GM21529 (cell line): ENCODE data around the gene EXOC8.

Experiments used
- ATAC-seq: cut with Tn5 transposase; IDR thresholded peaks from one replicate; pipeline ENCODE4 v1.9.1; 2021; ENCODE audit not compliant: unreplicated experiment

The EXOC8 gene, protein sequence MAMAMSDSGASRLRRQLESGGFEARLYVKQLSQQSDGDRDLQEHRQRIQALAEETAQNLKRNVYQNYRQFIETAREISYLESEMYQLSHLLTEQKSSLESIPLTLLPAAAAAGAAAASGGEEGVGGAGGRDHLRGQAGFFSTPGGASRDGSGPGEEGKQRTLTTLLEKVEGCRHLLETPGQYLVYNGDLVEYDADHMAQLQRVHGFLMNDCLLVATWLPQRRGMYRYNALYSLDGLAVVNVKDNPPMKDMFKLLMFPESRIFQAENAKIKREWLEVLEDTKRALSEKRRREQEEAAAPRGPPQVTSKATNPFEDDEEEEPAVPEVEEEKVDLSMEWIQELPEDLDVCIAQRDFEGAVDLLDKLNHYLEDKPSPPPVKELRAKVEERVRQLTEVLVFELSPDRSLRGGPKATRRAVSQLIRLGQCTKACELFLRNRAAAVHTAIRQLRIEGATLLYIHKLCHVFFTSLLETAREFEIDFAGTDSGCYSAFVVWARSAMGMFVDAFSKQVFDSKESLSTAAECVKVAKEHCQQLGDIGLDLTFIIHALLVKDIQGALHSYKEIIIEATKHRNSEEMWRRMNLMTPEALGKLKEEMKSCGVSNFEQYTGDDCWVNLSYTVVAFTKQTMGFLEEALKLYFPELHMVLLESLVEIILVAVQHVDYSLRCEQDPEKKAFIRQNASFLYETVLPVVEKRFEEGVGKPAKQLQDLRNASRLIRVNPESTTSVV

DNA sequence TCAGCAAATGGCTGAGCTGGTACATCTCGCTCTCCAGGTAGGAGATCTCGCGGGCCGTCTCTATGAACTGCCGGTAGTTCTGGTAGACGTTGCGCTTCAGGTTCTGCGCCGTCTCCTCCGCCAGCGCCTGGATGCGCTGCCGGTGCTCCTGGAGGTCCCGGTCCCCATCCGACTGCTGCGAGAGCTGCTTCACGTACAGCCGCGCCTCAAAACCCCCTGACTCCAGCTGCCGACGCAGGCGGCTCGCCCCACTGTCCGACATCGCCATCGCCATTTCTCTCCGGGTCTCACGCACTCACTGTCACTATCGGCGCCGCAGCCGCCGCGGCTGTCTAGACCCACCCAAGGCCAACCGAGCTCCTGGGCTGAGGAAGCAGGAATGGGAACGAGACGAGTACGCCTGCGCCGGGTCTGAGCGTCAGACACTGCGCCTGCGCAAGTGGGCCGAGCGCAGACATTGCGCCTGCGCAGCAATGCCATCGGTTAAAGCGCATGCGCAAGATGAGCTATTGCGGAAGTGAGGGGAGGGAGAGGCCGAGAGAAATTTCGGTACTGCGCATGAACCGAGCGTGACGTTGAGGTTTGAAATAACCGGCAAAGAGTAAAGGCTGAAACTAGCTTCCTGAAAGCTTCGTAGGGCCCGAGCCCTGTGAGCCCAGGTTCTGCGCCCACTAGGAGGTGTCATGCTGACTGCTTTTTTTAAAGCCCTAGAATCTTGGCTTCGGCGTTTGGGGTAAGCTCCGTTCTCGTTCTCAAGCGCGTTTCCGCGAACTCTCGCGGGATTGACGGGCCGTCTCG lies at the start of gene EXOC8:
Gene EXOC8 (minus strand): TSS at position 381 of the 798 bp plus-strand sequence. CDS start 107 bp downstream, at position 274.
- ATAC-seq: peak; percentile 63

GRCh38 chr1:231386466-231386865 lies 48.8 kb upstream of the EXOC8 start:
- no peak for ATAC-seq

GRCh38 chr1:231385416-231385748 lies 47.7 kb upstream of the EXOC8 start:
- no peak for ATAC-seq

- ATAC-seq: no peak
These were observed 47.2 kb upstream of the EXOC8 start for GRCh38 chr1:231384696-231385415.

- ATAC-seq: no peak
These were observed 45.7 kb upstream of the EXOC8 start for GRCh38 chr1:231383159-231383860.

- no peak for ATAC-seq
These were observed 44.8 kb upstream of the EXOC8 start for GRCh38 chr1:231382426-231382825.

DNA sequence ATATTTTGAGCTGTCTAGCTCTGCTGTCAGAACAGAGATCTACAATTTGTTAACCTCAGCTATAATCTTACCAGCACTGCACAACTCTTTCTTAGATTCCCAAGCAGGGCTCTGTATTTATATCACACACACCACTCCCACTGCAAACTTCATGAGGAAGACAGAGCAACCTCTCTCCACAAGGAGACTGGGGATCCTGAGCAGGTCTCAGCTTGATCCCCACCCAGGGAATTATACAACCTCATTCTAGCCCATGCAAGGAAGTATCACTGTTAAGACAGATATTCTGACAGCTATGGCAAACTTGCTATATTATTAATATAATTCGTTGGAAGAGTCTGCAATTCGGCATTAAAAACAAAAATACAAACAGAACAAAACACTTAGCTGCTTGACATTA lies 44.1 kb upstream of the EXOC8 start:
- no peak for ATAC-seq

- peak; percentile 56 for ATAC-seq
These were observed 39.4 kb upstream of the EXOC8 start for GRCh38 chr1:231376875-231377549.

DNA sequence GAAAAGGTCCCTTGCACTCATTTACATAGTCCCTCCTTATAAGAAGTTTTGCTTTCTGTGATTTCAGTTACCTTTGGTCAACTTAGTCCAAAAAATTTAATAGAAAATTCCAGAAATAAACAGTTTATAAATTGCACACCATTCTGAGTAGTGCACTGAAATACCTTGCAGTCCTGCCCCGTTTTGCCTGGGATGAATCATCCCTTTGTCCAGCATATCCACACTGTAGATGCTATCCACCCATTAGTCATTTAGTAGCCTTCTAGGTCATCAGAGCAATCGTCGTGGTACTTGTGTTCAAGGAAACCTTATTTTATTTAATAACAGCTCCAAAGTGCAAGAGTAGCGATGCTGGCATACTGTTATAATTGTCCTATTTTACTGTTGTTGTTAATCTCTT lies 38.4 kb upstream of the EXOC8 start:
- ATAC-seq: no peak

GRCh38 chr1:231374394-231374793 lies 36.7 kb upstream of the EXOC8 start:
- ATAC-seq: no peak

- ATAC-seq: no peak
These were observed 34.8 kb upstream of the EXOC8 start for GRCh38 chr1:231372501-231372900.

DNA sequence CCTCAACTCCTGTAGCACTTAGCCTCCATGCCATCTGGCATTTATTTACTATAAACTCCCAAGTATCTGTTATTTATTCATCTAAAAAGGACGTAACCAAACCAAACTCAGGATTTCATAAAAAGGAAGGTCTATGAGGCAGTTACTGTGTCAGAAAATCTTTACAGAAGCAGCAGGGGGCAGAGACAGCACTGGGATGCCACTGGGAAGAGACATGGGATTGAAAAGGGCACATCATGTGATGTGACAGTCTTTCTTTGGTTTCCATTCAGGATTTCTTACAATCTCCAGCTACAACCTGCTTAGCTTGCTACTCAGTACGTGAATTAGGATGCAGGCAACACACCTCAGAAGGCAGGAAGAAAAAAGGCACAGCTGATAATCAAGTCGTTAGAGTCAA lies 31.6 kb upstream of the EXOC8 start:
- ATAC-seq: no peak

DNA sequence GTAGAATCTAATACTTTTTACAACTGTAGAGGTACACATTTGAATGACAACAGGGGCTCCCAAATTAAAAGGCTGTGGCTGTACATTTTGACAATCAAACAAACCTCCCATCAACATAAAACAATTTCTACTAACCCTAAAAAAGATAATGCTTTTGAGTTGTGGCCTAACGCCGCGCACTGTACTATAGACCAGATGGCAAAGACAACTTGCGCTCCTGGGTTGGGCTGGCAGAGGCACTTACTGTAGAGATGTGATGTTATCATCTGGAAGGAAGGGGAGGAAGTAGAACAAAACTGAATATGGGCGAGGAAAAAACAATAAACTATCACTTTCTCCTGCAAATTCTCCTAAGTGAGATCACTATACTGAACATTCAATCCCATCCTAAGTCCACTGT lies 26.5 kb upstream of the EXOC8 start:
- no peak for ATAC-seq

DNA sequence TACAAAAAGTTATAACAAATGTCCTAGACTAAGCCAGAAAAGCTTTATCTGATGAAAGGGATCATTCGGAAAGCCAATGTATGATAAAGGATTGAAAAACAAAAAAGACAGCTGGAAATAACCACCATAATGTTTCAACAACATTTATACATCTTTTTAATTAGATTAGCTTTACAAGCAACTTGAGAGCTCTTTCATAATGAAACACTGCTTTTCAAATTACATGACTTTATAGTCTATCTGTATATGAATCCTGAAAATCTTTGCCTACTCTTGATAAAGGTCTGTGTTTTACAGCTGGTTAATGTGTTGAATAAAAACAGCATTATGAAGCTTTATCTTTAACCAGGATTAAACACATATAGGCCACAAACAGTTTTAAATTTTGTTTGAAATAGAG lies 26.0 kb upstream of the EXOC8 start:
- no peak for ATAC-seq

GRCh38 chr1:231362325-231362724 lies 24.7 kb upstream of the EXOC8 start:
- ATAC-seq: no peak

DNA sequence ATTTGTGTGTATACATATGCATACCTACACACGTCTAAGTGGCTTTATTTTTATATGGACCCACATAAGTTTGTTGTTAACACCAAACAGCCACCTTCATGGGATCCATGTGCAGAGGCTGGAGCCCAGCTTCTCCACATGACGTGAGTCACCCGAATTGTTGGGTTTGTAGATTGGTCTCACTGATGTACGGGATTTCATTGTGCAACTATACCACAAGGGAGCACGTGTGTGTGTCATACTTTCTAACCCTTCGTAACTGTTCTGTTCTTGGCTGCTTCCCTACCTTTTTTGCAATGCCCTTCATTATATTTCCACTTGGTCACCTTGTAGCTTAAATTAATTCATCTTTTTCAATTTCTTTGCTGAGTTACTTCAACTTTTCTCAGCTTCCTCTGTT lies 21.5 kb upstream of the EXOC8 start:
- ATAC-seq: no peak

DNA sequence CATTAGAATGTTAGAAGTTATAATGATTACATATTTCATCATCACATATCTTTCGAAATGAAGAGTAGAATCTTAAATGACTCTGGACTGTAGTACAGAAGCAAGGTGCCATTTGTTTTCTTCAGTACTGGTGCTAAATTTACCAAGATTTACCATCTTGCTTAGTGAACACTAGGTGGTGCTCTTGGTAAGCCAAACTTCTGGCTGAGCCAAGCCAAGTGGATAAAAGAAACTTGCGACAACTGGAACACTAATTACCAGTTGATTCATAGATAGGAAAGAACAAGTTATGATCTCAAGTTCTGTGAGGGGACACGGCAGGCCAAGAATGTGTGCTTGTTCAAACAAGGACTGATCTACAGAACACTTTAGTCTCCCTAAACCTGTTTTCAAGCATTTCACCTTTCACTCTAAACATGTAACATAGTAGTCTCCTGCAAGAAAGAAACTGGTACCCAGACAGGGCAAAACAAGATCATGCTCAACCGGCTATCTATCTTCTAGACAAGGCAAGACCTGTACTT lies 20.2 kb upstream of the EXOC8 start:
- ATAC-seq: peak; percentile 86

DNA sequence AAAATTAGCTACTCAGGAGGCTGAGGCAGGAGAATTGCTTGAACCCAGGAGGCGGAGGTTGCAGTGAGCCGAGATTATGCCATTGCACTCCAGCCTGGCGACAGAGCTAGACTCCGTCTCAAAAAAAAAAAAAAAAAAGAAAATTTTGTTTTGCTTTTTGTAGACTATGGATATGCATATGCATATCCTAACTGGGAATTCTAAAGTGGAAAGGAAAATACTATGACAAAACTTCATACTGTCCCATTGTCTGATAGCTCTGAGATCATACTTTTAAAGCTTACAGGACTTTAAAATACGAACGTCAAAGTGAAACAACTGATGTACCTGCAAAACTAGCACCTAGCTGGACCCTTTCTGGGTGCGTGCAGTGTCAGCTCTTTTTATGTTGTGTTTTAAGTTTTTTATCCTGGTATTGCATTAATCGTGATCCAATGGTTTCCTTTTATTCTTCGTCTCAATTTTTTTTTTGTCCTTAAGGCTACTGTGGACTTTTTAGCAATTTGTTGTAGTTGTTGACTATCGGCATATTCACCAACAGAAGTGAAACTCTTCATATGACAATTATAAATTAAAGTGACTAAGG lies 19.6 kb upstream of the EXOC8 start:
- ATAC-seq: no peak

GRCh38 chr1:231355171-231355570 lies 17.5 kb upstream of the EXOC8 start:
- no peak for ATAC-seq
